Transverse colon (tissue), 4 donors: ENCODE data around the gene PRKCA. TPM values are rescaled to one million over a fixed set of nuclear protein-coding genes. Genes with fewer than 3 reads are reported as not detected.

Experiments used
- DNase-seq: peaks from one replicate; pipeline ENCODE4 v3.0.0-alpha.2; 2019
- H3K27ac ChIP-seq, 4 donors: fragments of 200-600 bp; sonication (generic); 2 replicates each; pipeline ENCODE4 v1.5.1; 2016 to 2018; ENCODE audit warnings: inconsistent platforms in 4 of 4
- H3K27me3 ChIP-seq: fragments of 200-600 bp; sonication (generic); 2 replicates; pipeline ENCODE4 v1.5.1; 2017; ENCODE audit warnings: inconsistent platforms
- H3K36me3 ChIP-seq, 4 donors: fragments of 200-600 bp; sonication (generic); 2 replicates each; pipeline ENCODE4 v1.5.1; 2017 to 2019; ENCODE audit warnings: inconsistent platforms in 4 of 4
- H3K4me1 ChIP-seq, 4 donors: fragments of 200-600 bp; sonication (generic); 2 replicates each; pipeline ENCODE4 v1.5.1; 2017 to 2020; ENCODE audit warnings: inconsistent platforms in 4 of 4
- H3K4me3 ChIP-seq, 4 donors: fragments of 200-600 bp; sonication (generic); 1 replicate in 1 of 4; 2 replicates in 3 of 4; pipeline versions ENCODE4 v1.5.1 to v1.6.1; 2017 to 2019; ENCODE audit warnings: inconsistent platforms in 4 of 4
- H3K9me3 ChIP-seq, 2 donors: fragments of 200-600 bp; sonication (generic); 2 replicates each; pipeline ENCODE4 v1.5.1; 2017 to 2019; ENCODE audit warnings: inconsistent platforms in 2 of 2
- EP300 ChIP-seq: sonication (generic); formaldehyde crosslinking; IDR thresholded peaks from one replicate; pipeline ENCODE4 v1.6.1; 2017; ENCODE audit warnings: antibody characterized with exemption, low read depth
- POLR2A ChIP-seq: fragments of 450-650 bp; IDR thresholded peaks from one replicate; pipeline ENCODE4 v1.6.1; 2016; ENCODE audit warnings: antibody characterized with exemption, mild to moderate bottlenecking, moderate library complexity
- POLR2AphosphoS5 ChIP-seq, 3 donors: sonication (generic); formaldehyde crosslinking; IDR thresholded peaks; one replicate each; pipeline ENCODE4 v1.6.1; 2016; ENCODE audit warnings: antibody characterized with exemption in 3 of 3
- whole genome bisulfite sequencing, 2 donors: methylation state at CpG; one replicate each; pipeline ENCODE4 v1.1.5; 2018; ENCODE audit warnings: low coverage in 1 of 2; 5-methylcytosine and 5-hydroxymethylcytosine counted together
- in situ Hi-C, 4 donors: fragments of 200-750 bp; cut with MboI; loops; one replicate each; pipeline versions ENCODE4 v1.15.0 to v1.15.1; 2017; ENCODE audit warnings: low sequenced_read_pairs in 3 of 4, low pct_ligation_motif_present in 1 of 4, low pct_unique_long_range_greater_than_20kb in 1 of 4
- intact Hi-C: fragments of 100-400 bp; cut with DNase I; formaldehyde crosslinking; loops from one replicate; pipeline ENCODE4 v1.15.1; 2023; ENCODE audit warnings: low total_unique reads
- total RNA-seq, 4 donors: library from RNA; depleted of rRNA; stranded (reverse); fragments of >200 nt; gene quantifications; one replicate each; pipeline ENCODE4 v1.1.0, GENCODE V29; 2016
- TF ChIP-seq, protein P1 (sequence below), 5 experiments: fragments of 200-600 bp in 3 of 5; fragments of 450-650 bp in 2 of 5; sonication (generic) in 3 of 5; IDR thresholded peaks; 1 replicate in 2 of 5; 2 replicates in 3 of 5; pipeline ENCODE4 v1.5.1; 2016 to 2017; ENCODE audit warnings: antibody characterized with exemption in 5 of 5, inconsistent platforms in 3 of 5, mild to moderate bottlenecking in 2 of 5, moderate library complexity in 1 of 5

Gene PRKCA
- total RNA-seq, 4 donors from 2014 or later, result 16.1 to 49.7 (median 31.7) TPM

DNA sequence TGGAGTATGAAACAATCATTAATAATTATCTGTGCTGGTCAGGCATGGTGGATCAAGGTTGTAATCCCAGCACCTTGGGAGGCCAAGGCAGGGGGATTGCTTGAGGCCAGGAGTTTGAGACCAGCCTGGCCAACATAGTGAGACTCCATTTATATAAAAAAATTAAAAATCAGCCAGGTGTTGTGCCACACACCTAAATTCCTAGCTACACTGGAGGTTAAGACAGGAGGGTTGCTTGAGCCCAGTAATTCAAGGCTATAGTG, 28.9 kb upstream of the PRKCA start:
- Histone ChIP-seq H3K27me3 (no peaks in the 10 kb centered on the region), H3K9me3 (no peaks in the 10 kb centered on the region), H3K36me3 (no peaks in the 10 kb centered on the region), H3K4me1 (no peaks in the 10 kb centered on the region), H3K27ac (no peak overlapping the region), H3K4me3 (no peak overlapping the region)
- DNase-seq, result no peak
- in situ Hi-C loops (loop anchor here in 2 of 4 donors (25.0 kb wide), 3 partner anchors 164 to 389 kb away; no protein-coding TSS in a partner anchor), intact Hi-C loops (no loop called here)
- TF ChIP-seq, protein P1, sequence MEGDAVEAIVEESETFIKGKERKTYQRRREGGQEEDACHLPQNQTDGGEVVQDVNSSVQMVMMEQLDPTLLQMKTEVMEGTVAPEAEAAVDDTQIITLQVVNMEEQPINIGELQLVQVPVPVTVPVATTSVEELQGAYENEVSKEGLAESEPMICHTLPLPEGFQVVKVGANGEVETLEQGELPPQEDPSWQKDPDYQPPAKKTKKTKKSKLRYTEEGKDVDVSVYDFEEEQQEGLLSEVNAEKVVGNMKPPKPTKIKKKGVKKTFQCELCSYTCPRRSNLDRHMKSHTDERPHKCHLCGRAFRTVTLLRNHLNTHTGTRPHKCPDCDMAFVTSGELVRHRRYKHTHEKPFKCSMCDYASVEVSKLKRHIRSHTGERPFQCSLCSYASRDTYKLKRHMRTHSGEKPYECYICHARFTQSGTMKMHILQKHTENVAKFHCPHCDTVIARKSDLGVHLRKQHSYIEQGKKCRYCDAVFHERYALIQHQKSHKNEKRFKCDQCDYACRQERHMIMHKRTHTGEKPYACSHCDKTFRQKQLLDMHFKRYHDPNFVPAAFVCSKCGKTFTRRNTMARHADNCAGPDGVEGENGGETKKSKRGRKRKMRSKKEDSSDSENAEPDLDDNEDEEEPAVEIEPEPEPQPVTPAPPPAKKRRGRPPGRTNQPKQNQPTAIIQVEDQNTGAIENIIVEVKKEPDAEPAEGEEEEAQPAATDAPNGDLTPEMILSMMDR (IDR thresholded peaks at IDR 0.05), result no peak
- TF ChIP-seq POLR2AphosphoS5 (IDR thresholded peaks at IDR 0.05), result no peak
- no peak for TF ChIP-seq POLR2A
- TF ChIP-seq EP300, result no peak

DNA sequence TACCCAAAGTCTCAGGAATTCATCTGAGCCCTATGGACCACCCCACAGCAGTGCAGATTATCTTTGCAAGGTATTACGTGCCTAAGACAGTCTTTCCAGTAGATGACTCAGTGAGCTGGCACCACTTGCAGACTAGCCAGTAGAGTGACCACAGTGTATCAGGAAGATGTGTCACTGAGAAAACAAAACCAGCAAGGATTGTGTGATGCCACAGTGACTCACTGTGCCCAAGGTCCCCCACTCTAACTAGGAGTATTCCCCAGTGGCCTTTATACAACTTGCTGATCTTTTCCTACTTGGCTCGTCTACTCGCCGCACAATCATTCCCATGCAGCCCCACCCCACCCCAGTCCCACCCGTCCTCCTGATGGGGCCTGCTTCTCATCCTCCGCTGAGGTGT, 26.8 kb upstream of the PRKCA start:
- DNase-seq, result no peak
- no peak for TF ChIP-seq POLR2AphosphoS5 (IDR thresholded peaks at IDR 0.05)
- no peak for TF ChIP-seq EP300
- TF ChIP-seq, protein P1 (IDR thresholded peaks at IDR 0.05), result no peak
- TF ChIP-seq POLR2A, result no peak
- Histone ChIP-seq H3K36me3 (no peaks in the 10 kb centered on the region), H3K9me3 (no peaks in the 10 kb centered on the region), H3K4me3 (no peak overlapping the region), H3K27ac (no peak overlapping the region), H3K27me3 (no peaks in the 10 kb centered on the region), H3K4me1 (no peaks in the 10 kb centered on the region)
- 80 to 85% methylated on average over 6 of the region's 6 CpGs for WGBS, 2 donors
- in situ Hi-C loops (no loop called here), intact Hi-C loops (no loop called here)

DNA sequence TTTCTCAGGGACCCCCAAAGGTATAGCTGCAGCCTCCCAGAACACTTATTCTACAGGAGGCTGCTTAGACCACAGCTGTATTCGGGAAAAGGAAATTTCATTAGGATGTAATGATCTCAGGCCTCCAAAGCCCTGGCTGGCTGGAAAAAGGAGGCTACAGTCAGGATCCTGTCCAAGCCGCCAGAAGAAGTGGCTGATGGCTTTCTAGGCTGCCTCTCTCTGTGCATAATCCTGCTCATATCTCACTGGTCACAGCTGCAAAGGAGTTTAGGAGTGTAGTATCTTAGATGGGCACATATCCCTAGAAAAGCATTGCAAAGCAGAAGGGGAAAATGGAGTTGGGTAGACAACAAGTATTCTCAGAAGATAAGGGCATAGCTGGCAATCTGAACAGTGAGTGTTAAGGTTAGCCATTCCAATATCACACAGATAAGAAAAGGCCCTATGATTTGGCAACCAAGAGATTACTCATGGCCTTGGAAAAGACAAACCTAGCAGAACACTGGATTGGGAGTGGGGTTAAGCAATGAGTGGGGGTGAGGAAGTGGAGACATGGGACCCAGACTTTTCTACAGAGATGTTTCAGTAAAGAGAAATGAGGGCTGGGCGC, 26.0 kb upstream of the PRKCA start:
- no peaks in the 10 kb centered on the region for H3K27me3 ChIP-seq
- no peak overlapping the region for H3K27ac ChIP-seq
- WGBS, 2 donors, result 82 to 100% methylated on average over 2 to 3 of the region's 3 CpGs
- in situ Hi-C loops (no loop called here), intact Hi-C loops (no loop called here)
- H3K9me3 ChIP-seq, result no peaks in the 10 kb centered on the region
- no peaks in the 10 kb centered on the region for H3K4me1 ChIP-seq
- TF ChIP-seq, protein P1 (IDR thresholded peaks at IDR 0.05), result no peak
- TF ChIP-seq POLR2A, result no peak
- no peak for TF ChIP-seq EP300
- no peak for TF ChIP-seq POLR2AphosphoS5 (IDR thresholded peaks at IDR 0.05)
- no peaks in the 10 kb centered on the region for H3K36me3 ChIP-seq
- no peak overlapping the region for H3K4me3 ChIP-seq
- DNase-seq, result no peak

DNA sequence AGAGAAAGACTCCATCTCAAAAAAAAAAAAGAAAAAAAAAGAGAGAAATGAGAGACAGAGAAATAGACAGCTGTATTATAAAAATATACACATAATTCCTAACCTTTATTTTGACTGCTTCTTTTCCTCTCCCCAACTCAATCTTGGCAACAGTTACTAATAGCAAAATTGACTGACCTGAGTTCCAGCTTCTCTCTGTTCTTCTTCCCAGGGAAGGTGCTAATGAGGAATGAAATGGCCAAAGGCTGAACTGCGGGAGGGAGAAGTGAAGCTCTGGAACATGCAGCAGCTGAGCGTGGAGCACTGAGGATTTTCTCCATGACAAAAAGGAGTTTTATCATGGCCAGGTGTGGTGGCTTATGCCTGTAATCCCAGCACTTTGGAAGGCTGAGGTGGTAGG, 25.2 kb upstream of the PRKCA start:
- no peak overlapping the region for H3K4me3 ChIP-seq
- 98% methylated on average over 2 of the region's 2 CpGs; no CpG with 5 or more reads in 1 of the 2 donors for WGBS, 2 donors
- H3K27ac ChIP-seq, result no peak overlapping the region
- TF ChIP-seq, protein P1 (IDR thresholded peaks at IDR 0.05), result no peak
- no peak for TF ChIP-seq POLR2A
- no peak for TF ChIP-seq POLR2AphosphoS5 (IDR thresholded peaks at IDR 0.05)
- no peaks in the 10 kb centered on the region for H3K9me3 ChIP-seq
- in situ Hi-C loops (no loop called here), intact Hi-C loops (no loop called here)
- DNase-seq, result no peak
- H3K4me1 ChIP-seq, result no peaks in the 10 kb centered on the region
- H3K27me3 ChIP-seq, result no peaks in the 10 kb centered on the region
- H3K36me3 ChIP-seq, result no peaks in the 10 kb centered on the region
